ENCODE data around the gene PRDX2.
"Not testable (repeated sequence)": the region's sequence is repeated elsewhere in the genome, so short reads cannot be mapped to it uniquely, and the experiment has no call there.

PRDX2 gene

GRCh38 chr19:12801466-12802266 lies at the start of gene PRDX2, which contains the start of gene THSD8:
TSS of gene PRDX2 (minus strand) at chr19:12801800. CDS start at chr19:12801261, 539 bp downstream.
TSS of gene THSD8 (plus strand) at chr19:12802069. CDS start at chr19:12802072, 3 bp downstream.
- DNase-seq (ENCODE audit: low read depth) = peak; percentile 61

- peak; percentile 89 for DNase-seq (ENCODE audit: low read depth)
Measured at GRCh38 chr19:12847159-12848139, 45.8 kb upstream of the PRDX2 start.

GRCh38 chr19:12846613-12847012 lies 45.0 kb upstream of the PRDX2 start:
- not testable (repeated sequence) for DNase-seq (ENCODE audit: low read depth)

GRCh38 chr19:12843999-12844732 lies 42.6 kb upstream of the PRDX2 start:
- DNase-seq (ENCODE audit: low read depth) = no peak

GRCh38 chr19:12843328-12843727 lies 41.7 kb upstream of the PRDX2 start:
- no peak for DNase-seq (ENCODE audit: low read depth)

GRCh38 chr19:12842511-12842910 lies 40.9 kb upstream of the PRDX2 start:
- DNase-seq (ENCODE audit: low read depth) = no peak

- no peak for DNase-seq (ENCODE audit: low read depth)
Measured at GRCh38 chr19:12841094-12841493, 39.5 kb upstream of the PRDX2 start.

- no peak for DNase-seq (ENCODE audit: low read depth)
Measured at GRCh38 chr19:12840091-12841079, 38.8 kb upstream of the PRDX2 start.

GRCh38 chr19:12838886-12839756 lies 37.5 kb upstream of the PRDX2 start:
- DNase-seq (ENCODE audit: low read depth) = no peak

- DNase-seq (ENCODE audit: low read depth) = no peak
Measured at GRCh38 chr19:12838182-12838885, 36.7 kb upstream of the PRDX2 start, which contains the start of gene MAST1. TSS of gene MAST1 (plus strand) at chr19:12838515. CDS start at chr19:12838573, 58 bp downstream.

- no peak for DNase-seq (ENCODE audit: low read depth)
Measured at GRCh38 chr19:12837225-12837624, 35.6 kb upstream of the PRDX2 start.

GRCh38 chr19:12836529-12836863 lies 34.9 kb upstream of the PRDX2 start:
- no peak for DNase-seq (ENCODE audit: low read depth)

GRCh38 chr19:12834976-12835757 lies 33.6 kb upstream of the PRDX2 start:
- no peak for DNase-seq (ENCODE audit: low read depth)

- no peak for DNase-seq (ENCODE audit: low read depth)
Measured at GRCh38 chr19:12834566-12834943, 33.0 kb upstream of the PRDX2 start, which contains the start of gene RTBDN. TSS of gene RTBDN (minus strand) at chr19:12834579. CDS start at chr19:12829979, 4,600 bp downstream.

- no peak for DNase-seq (ENCODE audit: low read depth)
Measured at GRCh38 chr19:12833738-12834565, 32.4 kb upstream of the PRDX2 start.

- no peak for DNase-seq (ENCODE audit: low read depth)
Measured at GRCh38 chr19:12833418-12833737, 31.8 kb upstream of the PRDX2 start.

- DNase-seq (ENCODE audit: low read depth) = no peak
Measured at GRCh38 chr19:12828494-12828893, 26.9 kb upstream of the PRDX2 start.

Measured in stimulated activated CD8-positive, alpha-beta memory T cell treated with anti-CD3 and anti-CD28 coated beads, Interleukin-15, amount 100 ng/mL, for 24 hours (primary cell).